Hepatocyte (in vitro differentiated cells): ENCODE measurements around the gene EPHA4.

Experiments used
- CTCF ChIP-seq: fragments of 200-600 bp; sonication (generic); IDR thresholded peaks from 2 replicates; pipeline ENCODE4 v1.5.1; 2016; ENCODE audit warnings: antibody characterized with exemption, mild to moderate bottlenecking; ENCODE audit not compliant: poor library complexity
- EZH2 ChIP-seq: fragments of 200-600 bp; sonication (generic); IDR thresholded peaks from 2 replicates; pipeline ENCODE4 v1.6.1; 2016; ENCODE audit warnings: antibody characterized with exemption, mild to moderate bottlenecking, borderline replicate concordance

GRCh38 chr2:221610675-221611074 is 38.6 kb upstream of the EPHA4 start:
- TF ChIP-seq CTCF: no peak
- TF ChIP-seq EZH2: no peak
